Ovary (tissue), 7 donors: ENCODE data around the gene MSL3B.

Source experiments
- DNase-seq, 5 donors: peaks; one replicate each; pipeline ENCODE4 v3.0.0-alpha.2; 2019 to 2020
- H3K27ac ChIP-seq, 2 donors: fragments of 200-600 bp; one replicate each; pipeline versions ENCODE4 v1.5.1 to v1.8.0; 2019 to 2022
- H3K27me3 ChIP-seq: fragments of 200-600 bp; one replicate; pipeline ENCODE4 v1.8.0; 2022
- H3K36me3 ChIP-seq: fragments of 200-600 bp; sonication (generic); one replicate; pipeline ENCODE4 v1.5.1; 2019
- H3K4me1 ChIP-seq: one replicate; pipeline ENCODE4 v1.8.1; 2013; ENCODE audit warnings: mild to moderate bottlenecking, moderate library complexity; ENCODE audit not compliant: insufficient read depth
- H3K4me3 ChIP-seq: fragments of 200-600 bp; sonication (generic); one replicate; pipeline ENCODE4 v1.5.1; 2017
- H3K9me3 ChIP-seq, 2 donors: fragments of 200-600 bp in 1 of 2; sonication (generic) in 1 of 2; one replicate each; pipeline versions ENCODE4 v1.5.1 to v1.8.1; 2013 to 2019; ENCODE audit warnings: mild to moderate bottlenecking in 1 of 2, moderate library complexity in 1 of 2
- CTCF ChIP-seq, 3 donors: fragments of 450-650 bp in 2 of 3; fragments of 200-600 bp in 1 of 3; IDR thresholded peaks; one replicate each; pipeline versions ENCODE4 v1.5.1 to v1.8.0; 2016 to 2022; ENCODE audit warnings: antibody characterized with exemption in 3 of 3, mild to moderate bottlenecking in 1 of 3
- EP300 ChIP-seq: sonication (generic); formaldehyde crosslinking; IDR thresholded peaks from one replicate; pipeline ENCODE4 v1.6.1; 2017; ENCODE audit warnings: antibody characterized with exemption
- POLR2A ChIP-seq: fragments of 450-650 bp; IDR thresholded peaks from one replicate; pipeline ENCODE4 v1.6.1; 2017; ENCODE audit warnings: antibody characterized with exemption, mild to moderate bottlenecking, moderate library complexity
- WGBS, 3 donors: extraction: QIAGEN DNeasy Blood & Tissue Kit in 1 of 3; methylation state at CpG; one replicate each; pipeline versions ENCODE4 v1.1.5 to v1.1.7; 2013 to 2017; 5-methylcytosine and 5-hydroxymethylcytosine counted together
- intact Hi-C, 4 donors: fragments of 100-400 bp; cut with DNase I; formaldehyde crosslinking; loops; one replicate each; pipeline versions ENCODE4 v1.11.0 to v1.15.1; 2022 to 2023
- donor health status: DM: no; HTN: no; CAD: no; lungs with moderate emphysema.
- donor health status: DM: no; HTN: no; CAD: no.
- donor health status: Bipolar disorder and iron deficiency.
- donor health status: DM: no; HTN: no; CAD: no.
- donor health status: DM: yes; HTN: yes; CAD: no.

The MSL3B gene

GRCh38 chr2:233837694-233838229, 30.4 kb downstream of the MSL3B start:
- no peak for DNase-seq

GRCh38 chr2:233836359-233836758, 31.8 kb downstream of the MSL3B start:
- intact Hi-C loops, result no loop called here
- WGBS, 3 donors, result 97 to 98% (median 98%) methylated on average over 7 of the region's 7 CpGs
- Histone ChIP-seq H3K27me3 (no peaks in the 10 kb centered on the region), H3K4me1 (no peaks in the 10 kb centered on the region), H3K4me3 (no peak overlapping the region), H3K36me3 (no peaks in the 10 kb centered on the region), H3K27ac (no peak overlapping the region), H3K9me3 (no peaks in the 10 kb centered on the region)
- TF ChIP-seq EP300 (no peak), POLR2A (no peak), CTCF (IDR thresholded peaks at IDR 0.05) (no peak)
- DNase-seq, result no peak

More at GRCh38 chr2:233837694-233838229, 30.4 kb downstream of the MSL3B start:
- intact Hi-C loops, result no loop called here
- no peak overlapping the region for H3K4me3 ChIP-seq
- WGBS, 3 donors, result 65 to 73% (median 71%) methylated on average over 9 of the region's 9 CpGs
- no peaks in the 10 kb centered on the region for H3K9me3 ChIP-seq
- H3K36me3 ChIP-seq, result no peaks in the 10 kb centered on the region
- H3K4me1 ChIP-seq, result no peaks in the 10 kb centered on the region
- TF ChIP-seq CTCF (IDR thresholded peaks at IDR 0.05), result no peak
- TF ChIP-seq EP300, result no peak
- no peak for TF ChIP-seq POLR2A
- H3K27me3 ChIP-seq, result no peaks in the 10 kb centered on the region
- H3K27ac ChIP-seq, result no peak overlapping the region

GRCh38 chr2:233835230-233836186, 32.7 kb downstream of the MSL3B start:
- intact Hi-C loops, result no loop called here
- no peak for DNase-seq
- Histone ChIP-seq H3K9me3 (no peaks in the 10 kb centered on the region), H3K36me3 (no peaks in the 10 kb centered on the region), H3K27me3 (no peaks in the 10 kb centered on the region), H3K4me3 (no peak overlapping the region), H3K27ac (no peak overlapping the region), H3K4me1 (no peaks in the 10 kb centered on the region)
- WGBS, 3 donors, result 95 to 96% (median 96%) methylated on average over 14 of the region's 14 CpGs
- no peak for TF ChIP-seq EP300
- TF ChIP-seq CTCF (IDR thresholded peaks at IDR 0.05), result no peak
- TF ChIP-seq POLR2A, result no peak

GRCh38 chr2:233833345-233833744, 34.8 kb downstream of the MSL3B start:
- Histone ChIP-seq H3K9me3 (no peaks in the 10 kb centered on the region), H3K4me1 (no peaks in the 10 kb centered on the region), H3K36me3 (no peaks in the 10 kb centered on the region), H3K4me3 (no peak overlapping the region), H3K27me3 (no peaks in the 10 kb centered on the region), H3K27ac (no peak overlapping the region)
- DNase-seq, result no peak
- WGBS, 3 donors, result 53 to 63% (median 58%) methylated on average over 10 of the region's 10 CpGs
- intact Hi-C loops, result no loop called here
- TF ChIP-seq CTCF (IDR thresholded peaks at IDR 0.05) (no peak), POLR2A (no peak), EP300 (no peak)
